Measurements from ENCODE around the gene SMC1A.
"Not testable (repeated sequence)": the region's sequence is repeated elsewhere in the genome, so short reads cannot be mapped to it uniquely, and the experiment has no call there.

Gene SMC1A

GRCh38 chrX:53422861-53423306 is 430 bp upstream of the SMC1A start, which contains the start of gene RIBC1:
Gene RIBC1, plus strand, starts transcription at chrX:53422873. Its CDS starts 3,404 bp downstream, at chrX:53426277.
- no peak for DNase-seq (ENCODE audit: low read depth in 2 of 2)

DNA sequence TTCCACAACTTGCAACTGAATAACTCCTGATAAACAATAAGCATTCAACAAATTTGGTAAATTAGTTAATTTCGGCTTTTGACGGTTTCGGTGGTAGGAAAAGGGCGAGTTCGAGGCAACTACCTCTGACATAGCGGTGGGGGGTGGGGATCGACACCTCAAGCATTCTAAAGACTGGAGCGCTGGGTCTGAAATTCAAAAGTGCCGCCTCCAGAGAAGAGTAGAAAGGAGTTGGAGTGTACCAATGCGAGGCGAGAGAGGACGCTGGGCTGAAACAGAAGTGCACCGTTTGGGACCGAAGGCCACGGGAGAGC is 725 bp downstream of the SMC1A start:
- DNase-seq (ENCODE audit: low read depth in 2 of 2), result no peak

GRCh38 chrX:53421125-53421524 is 1.3 kb downstream of the SMC1A start:
- DNase-seq (ENCODE audit: low read depth in 2 of 2), result no peak

- DNase-seq (ENCODE audit: low read depth in 2 of 2), result not testable (repeated sequence)
Measured at GRCh38 chrX:53420351-53420750, 2.1 kb downstream of the SMC1A start.

- DNase-seq (ENCODE audit: low read depth in 2 of 2), result no peak
Measured at GRCh38 chrX:53412446-53412845, 10.0 kb downstream of the SMC1A start.

- DNase-seq (ENCODE audit: low read depth in 2 of 2), result no peak
Measured at GRCh38 chrX:53403535-53403934, 18.9 kb downstream of the SMC1A start.

- no peak for DNase-seq (ENCODE audit: low read depth in 2 of 2)
Measured at GRCh38 chrX:53398216-53398615, 24.2 kb downstream of the SMC1A start.

DNA sequence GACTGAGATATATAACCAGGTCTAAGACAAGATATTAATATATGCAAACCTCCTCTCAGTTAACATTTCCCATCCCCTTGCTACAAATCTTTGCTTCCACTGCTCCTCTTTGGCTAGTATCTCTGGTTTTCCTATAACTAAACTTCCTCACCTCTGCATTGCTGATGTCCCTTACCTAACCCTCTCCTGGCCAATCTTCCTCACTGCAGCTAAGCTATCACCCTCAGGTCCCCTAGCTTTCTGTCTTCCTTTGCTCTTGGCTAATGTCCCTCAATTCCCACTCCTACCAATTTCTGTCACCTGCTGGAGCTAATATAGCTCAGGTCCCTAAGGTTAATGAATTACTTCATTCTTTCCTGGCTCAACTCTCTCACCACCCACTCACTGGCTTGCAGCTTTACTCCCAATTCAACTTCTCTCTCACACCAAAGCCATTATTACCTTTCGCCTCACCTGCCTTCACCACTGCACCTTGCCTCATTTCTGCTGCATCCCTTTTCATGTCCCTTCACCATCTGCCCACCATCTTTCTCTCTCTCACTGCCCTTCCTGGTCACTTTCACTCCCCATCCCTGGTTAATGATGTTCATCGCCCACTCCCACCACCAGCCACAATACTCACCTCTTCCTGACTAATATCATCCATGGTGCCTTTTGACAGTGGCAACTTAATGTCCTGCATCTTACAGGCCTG is 26.7 kb downstream of the SMC1A start:
- DNase-seq (ENCODE audit: low read depth in 2 of 2), result no peak

DNA sequence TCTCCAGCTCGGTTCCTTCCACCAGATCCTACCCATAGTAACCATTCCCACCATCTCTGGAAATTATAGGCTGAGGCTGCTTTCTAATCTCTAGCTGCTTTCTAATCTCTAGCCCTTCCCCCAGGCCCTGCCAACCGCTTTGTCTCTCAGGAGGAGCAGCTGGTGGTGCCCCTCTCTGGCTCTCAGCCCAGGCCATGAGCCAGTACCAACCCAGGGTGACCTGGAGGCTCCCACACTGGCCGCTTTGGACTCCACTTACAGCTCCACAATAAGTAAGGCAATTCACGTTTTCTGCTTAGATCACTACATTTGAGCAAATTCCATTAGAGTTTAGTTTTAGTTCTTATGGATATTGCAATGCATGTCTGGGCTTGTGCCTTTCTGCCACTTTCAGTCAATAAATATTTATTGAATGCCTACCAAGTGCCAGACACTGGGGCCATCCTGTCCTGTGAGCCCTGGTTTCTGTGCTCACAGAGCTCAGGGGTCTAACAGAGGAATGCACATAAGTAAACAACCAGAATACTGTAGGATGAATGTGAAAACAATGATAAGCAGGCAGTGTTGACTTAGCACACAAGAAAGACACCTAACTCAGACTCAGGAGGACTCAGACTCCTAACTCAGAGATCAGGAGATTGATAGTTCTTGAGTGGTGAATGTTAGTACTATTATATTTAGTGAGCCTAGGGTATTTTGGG is 38.9 kb downstream of the SMC1A start:
- DNase-seq (ENCODE audit: low read depth in 2 of 2), result no peak

DNA sequence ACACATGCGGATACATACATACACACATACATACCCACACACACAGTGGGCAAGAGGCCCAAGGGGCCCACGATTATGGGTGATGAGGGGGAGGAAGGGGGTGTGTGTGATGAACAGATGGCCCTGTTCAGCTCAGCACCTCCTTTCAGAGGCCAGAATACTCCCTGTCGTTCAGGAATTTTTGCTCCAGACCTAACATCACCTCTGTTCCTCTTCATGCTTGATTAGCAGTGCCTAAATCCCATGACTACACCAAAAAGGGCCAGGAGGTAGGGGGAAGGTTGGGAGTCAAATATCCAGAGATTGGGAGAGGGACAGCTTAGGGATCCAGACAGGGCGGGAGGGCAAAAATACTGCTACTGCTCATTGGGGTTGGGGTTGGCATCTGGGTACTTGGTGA is 42.7 kb downstream of the SMC1A start:
- DNase-seq (ENCODE audit: low read depth in 2 of 2), result no peak

DNA sequence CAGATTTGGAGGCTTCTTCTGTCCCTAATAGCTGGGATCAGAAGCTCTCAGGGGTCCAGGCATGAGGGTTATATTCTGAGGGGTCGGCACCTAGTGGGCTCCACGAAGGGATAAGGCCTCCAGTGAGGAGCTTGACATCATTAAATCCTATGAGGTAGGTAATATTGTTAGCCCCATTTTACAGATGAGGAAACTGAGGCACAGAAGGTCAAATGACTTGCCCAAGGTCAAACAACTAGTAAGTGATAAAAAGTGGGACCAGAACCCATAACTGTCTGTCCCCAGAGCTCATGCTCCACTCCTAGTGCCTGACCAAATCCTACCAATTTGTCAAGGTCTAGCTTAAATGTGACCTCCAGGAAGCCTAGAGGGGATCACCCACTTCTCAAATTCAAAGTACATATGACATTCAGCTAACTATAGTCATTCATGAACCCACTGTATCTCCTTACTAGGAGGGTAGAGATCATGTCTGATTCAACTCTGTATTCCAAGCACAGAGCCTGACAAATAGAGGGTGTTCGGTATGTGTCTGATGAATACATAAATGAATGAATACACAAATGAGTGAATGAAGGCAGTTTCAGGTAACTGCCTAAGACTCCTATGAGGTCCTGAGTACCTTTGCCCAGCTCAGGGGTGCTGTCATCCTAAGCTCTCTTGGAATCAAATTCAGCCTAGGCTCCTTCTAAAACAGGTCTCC is 43.3 kb downstream of the SMC1A start:
- DNase-seq (ENCODE audit: low read depth in 2 of 2), result no peak

DNA sequence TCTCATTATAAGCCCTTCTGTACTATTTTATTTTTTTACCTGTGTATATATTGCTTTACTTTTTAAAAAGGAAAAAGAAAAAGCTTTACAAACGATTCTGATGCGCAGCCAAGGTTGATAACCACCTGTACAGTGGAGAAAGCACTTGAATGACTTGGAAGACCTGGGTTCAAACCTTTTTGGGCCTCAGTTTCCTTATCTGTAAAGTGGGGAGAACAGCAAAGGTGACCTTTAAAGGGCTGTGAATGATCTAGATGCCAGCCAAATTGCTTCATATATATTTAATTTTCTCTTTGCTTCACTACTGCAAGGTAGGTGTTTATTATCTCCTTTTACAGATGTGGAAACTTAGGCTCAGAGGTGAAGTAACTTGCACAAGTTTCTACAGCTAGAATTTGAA is 45.0 kb downstream of the SMC1A start:
- DNase-seq (ENCODE audit: low read depth in 2 of 2), result no peak

DNA sequence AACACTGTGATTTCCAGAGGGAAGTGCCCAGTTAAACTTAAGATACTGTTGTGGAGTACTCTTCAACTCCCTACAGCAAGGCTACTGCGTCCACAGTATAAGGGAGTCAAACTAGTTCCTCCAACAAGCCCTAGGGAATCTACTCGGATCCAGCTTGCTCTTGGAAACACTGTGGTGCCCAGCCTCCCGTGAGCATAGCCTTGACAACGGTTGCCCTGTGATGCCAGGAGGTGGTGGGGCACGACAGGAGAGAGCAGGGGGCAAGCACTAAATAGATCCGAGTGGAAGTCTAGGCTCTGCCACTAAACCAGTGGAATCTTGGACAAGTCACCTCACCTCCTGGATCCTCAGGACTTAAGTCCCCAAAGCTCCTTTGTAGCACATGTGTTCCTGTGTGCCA is 45.6 kb downstream of the SMC1A start:
- no peak for DNase-seq (ENCODE audit: low read depth in 2 of 2)

GRCh38 chrX:53374923-53375322 is 47.5 kb downstream of the SMC1A start:
- DNase-seq (ENCODE audit: low read depth in 2 of 2), result no peak

- DNase-seq (ENCODE audit: low read depth in 2 of 2), result no peak
Measured at GRCh38 chrX:53374222-53374820, 48.1 kb downstream of the SMC1A start.

DNA sequence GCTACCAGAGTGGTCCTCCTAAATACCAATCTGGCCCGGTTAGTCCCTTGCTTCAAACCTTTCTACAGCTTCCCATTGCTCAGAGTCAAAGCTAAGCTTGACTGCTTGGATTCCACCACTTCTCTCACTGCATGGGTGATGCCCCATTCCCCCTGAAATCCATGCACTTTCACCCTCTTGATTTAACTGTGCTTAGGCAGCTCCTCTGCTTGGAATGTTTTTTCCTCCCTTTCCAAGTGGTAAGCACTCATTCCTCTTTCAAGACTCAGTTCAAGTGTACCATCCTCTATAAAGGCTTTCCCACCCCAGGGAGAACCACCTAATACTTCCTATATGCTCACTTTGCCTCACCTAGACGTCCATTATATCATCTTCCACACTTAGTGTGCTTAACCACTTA is 49.1 kb downstream of the SMC1A start:
- DNase-seq (ENCODE audit: low read depth in 2 of 2), result no peak

DNA sequence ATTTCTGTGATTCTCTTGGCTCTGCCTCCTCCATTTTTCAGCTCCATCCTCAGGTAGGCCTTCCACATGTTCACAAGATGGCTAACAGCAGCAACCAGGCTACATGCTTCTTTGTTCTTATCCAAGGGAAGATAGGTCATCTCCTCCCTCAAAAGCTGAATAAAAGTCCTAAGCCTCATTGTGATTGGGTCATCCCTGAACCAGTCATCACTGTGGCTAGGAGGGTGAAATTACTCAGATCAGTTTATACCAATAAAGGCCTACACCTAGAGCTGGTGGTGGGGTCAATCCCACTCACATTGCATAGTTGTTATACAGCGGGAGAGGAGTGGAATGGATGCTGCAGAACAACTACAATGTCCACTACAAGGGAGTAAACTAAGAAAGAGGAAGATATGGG is 56.0 kb downstream of the SMC1A start:
- not testable (repeated sequence) for DNase-seq (ENCODE audit: low read depth in 2 of 2)

GRCh38 chrX:53362449-53362848 is 60.0 kb downstream of the SMC1A start:
- DNase-seq (ENCODE audit: low read depth in 2 of 2), result no peak

- DNase-seq (ENCODE audit: low read depth in 2 of 2), result no peak
Measured at GRCh38 chrX:53357799-53358530, 64.5 kb downstream of the SMC1A start.

DNA sequence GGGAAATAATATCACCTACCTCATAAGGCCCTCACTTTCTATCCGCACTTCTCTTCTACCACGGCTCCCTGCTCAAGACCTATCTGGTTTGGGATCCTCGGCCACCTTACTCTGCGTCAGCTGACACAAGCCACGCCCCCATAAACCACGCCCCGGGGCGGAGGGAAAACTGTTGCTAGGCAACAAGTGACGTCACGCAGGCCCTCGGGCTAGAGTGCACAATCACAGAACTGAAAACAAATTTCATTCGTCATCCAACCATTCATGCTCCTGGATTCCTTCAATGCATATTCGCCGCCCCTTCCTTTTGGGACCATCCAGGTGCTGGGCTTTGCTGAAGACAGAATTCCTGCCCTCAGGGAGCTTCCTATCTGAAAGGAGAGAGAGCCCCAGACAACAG is 66.3 kb downstream of the SMC1A start:
- no peak for DNase-seq (ENCODE audit: low read depth in 2 of 2)

- no peak for DNase-seq (ENCODE audit: low read depth in 2 of 2)
Measured at GRCh38 chrX:53354669-53355068, 67.8 kb downstream of the SMC1A start.

DNA sequence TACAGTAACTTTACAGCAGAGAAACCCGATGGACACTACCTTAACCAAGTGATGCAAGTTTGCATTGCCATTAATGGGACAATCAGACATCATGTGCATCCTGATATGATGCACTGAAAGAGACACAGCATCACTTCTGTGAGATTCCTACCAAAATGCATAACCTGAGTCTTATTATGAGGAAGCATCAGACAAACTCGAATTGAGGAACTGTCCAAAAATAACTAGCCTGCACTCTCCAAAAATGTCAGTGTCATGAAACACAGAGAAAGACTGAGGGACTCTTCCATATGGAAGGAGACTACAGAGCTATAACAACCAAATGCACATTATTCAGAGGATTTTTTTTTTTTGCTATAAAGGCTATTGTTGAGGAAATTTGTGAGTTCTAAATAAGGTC is 74.5 kb downstream of the SMC1A start:
- DNase-seq (ENCODE audit: low read depth in 2 of 2), result no peak
